GM18508 (cell line): ENCODE results near the gene MORN3.
"Not testable (repeated sequence)": the region's sequence is repeated elsewhere in the genome, so short reads cannot be mapped to it uniquely, and the experiment has no call there.

Experiments used
- ATAC-seq: cut with Tn5 transposase; IDR thresholded peaks from one replicate; pipeline ENCODE4 v1.9.1; 2021; ENCODE audit warnings: moderate number of reproducible peaks; ENCODE audit not compliant: insufficient read depth, unreplicated experiment

MORN3 gene

GRCh38 chr12:121693155-121693687, 23.8 kb upstream of the MORN3 start:
- no peak for ATAC-seq

- not testable (repeated sequence) for ATAC-seq
Observed at GRCh38 chr12:121692744-121693143, 23.3 kb upstream of the MORN3 start.

- ATAC-seq: no peak
Observed at GRCh38 chr12:121689430-121689829, 20.0 kb upstream of the MORN3 start.

GRCh38 chr12:121688966-121689365, 19.5 kb upstream of the MORN3 start:
- no peak for ATAC-seq

- ATAC-seq: not testable (repeated sequence)
Observed at GRCh38 chr12:121679661-121680197, 10.3 kb upstream of the MORN3 start.

GRCh38 chr12:121678716-121679300, 9.4 kb upstream of the MORN3 start:
- ATAC-seq: no peak

- no peak for ATAC-seq
Observed at GRCh38 chr12:121678305-121678704, 8.9 kb upstream of the MORN3 start.

- no peak for ATAC-seq
Observed at GRCh38 chr12:121676190-121676589, 6.7 kb upstream of the MORN3 start.

- ATAC-seq: no peak
Observed at GRCh38 chr12:121673013-121673511, 3.6 kb upstream of the MORN3 start.

- ATAC-seq: no peak
Observed at GRCh38 chr12:121668750-121669520, 519 bp downstream of the MORN3 start.

GRCh38 chr12:121666829-121667228, 2.6 kb downstream of the MORN3 start:
- not testable (repeated sequence) for ATAC-seq

GRCh38 chr12:121663610-121663929, 5.9 kb downstream of the MORN3 start:
- no peak for ATAC-seq

GRCh38 chr12:121661353-121662105, 7.9 kb downstream of the MORN3 start:
- not testable (repeated sequence) for ATAC-seq

GRCh38 chr12:121657305-121658008, 12.0 kb downstream of the MORN3 start:
- no peak for ATAC-seq

- no peak for ATAC-seq
Observed at GRCh38 chr12:121656122-121656521, 13.3 kb downstream of the MORN3 start.

GRCh38 chr12:121653999-121654398, 15.5 kb downstream of the MORN3 start:
- no peak for ATAC-seq

GRCh38 chr12:121652767-121653497, 16.5 kb downstream of the MORN3 start:
- no peak for ATAC-seq

GRCh38 chr12:121651320-121651719, 18.1 kb downstream of the MORN3 start:
- no peak for ATAC-seq

GRCh38 chr12:121649819-121650353, 19.6 kb downstream of the MORN3 start:
- ATAC-seq: no peak
